Vagina (tissue), 2 donors: Measurements from ENCODE around the gene RIC1.

Experiments
- POLR2A ChIP-seq, 2 donors: fragments of 450-650 bp; IDR thresholded peaks; one replicate each; pipeline ENCODE4 v1.6.1; 2017; ENCODE audit warnings: antibody characterized with exemption in 2 of 2, mild to moderate bottlenecking in 2 of 2, moderate library complexity in 2 of 2
- POLR2AphosphoS5 ChIP-seq, 2 donors: sonication (generic); formaldehyde crosslinking; IDR thresholded peaks; one replicate each; pipeline ENCODE4 v1.9.0; 2017; ENCODE audit warnings: antibody characterized with exemption in 2 of 2, mild to moderate bottlenecking in 2 of 2, low read depth in 1 of 2; ENCODE audit not compliant: insufficient read depth in 1 of 2
- TF ChIP-seq, protein P1 (sequence below), 3 experiments: fragments of 450-650 bp in 2 of 3; fragments of 200-600 bp in 1 of 3; sonication (generic) in 1 of 3; IDR thresholded peaks; one replicate each; pipeline ENCODE4 v1.5.1; 2017 to 2019; ENCODE audit warnings: antibody characterized with exemption in 3 of 3, mild to moderate bottlenecking in 2 of 3, moderate library complexity in 2 of 3

DNA sequence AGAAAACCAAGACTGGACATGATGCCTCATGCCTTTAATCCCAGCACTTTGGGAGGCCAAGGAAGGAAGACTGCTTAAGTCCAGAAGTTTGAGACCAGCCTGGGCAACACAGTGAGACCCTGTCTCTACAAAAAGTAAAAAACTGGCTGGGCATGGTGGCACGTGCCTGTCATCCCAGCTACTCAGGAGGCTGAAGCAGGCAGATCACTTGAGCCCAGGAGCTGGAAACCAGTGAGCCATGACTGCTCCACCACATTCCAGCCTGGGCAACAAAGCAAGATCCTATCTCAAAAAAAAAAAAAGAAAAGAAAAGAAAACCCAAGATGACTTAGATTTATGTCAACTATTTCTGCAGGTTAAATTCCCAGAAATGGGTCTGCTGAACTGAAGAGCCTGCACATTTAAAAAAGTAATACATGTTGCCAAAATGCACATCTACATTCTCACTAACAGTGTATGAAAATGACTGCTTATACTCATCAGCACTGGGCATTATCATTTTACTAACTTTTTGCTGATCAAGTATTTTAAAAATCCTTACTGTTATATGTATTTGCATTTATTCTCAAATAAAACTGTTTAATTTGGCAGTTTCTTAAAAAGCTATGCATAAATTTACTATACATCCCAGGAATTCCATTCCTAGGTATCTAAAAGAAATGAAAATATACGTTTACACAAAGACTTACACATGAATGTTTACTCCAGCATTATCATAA lies 189.7 kb downstream of the RIC1 start:
- TF ChIP-seq, protein P1, sequence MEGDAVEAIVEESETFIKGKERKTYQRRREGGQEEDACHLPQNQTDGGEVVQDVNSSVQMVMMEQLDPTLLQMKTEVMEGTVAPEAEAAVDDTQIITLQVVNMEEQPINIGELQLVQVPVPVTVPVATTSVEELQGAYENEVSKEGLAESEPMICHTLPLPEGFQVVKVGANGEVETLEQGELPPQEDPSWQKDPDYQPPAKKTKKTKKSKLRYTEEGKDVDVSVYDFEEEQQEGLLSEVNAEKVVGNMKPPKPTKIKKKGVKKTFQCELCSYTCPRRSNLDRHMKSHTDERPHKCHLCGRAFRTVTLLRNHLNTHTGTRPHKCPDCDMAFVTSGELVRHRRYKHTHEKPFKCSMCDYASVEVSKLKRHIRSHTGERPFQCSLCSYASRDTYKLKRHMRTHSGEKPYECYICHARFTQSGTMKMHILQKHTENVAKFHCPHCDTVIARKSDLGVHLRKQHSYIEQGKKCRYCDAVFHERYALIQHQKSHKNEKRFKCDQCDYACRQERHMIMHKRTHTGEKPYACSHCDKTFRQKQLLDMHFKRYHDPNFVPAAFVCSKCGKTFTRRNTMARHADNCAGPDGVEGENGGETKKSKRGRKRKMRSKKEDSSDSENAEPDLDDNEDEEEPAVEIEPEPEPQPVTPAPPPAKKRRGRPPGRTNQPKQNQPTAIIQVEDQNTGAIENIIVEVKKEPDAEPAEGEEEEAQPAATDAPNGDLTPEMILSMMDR (IDR thresholded peaks at IDR 0.05), result no peak
- TF ChIP-seq POLR2AphosphoS5 (IDR thresholded peaks at IDR 0.05; ENCODE audit: insufficient read depth in 1 of 2, low read depth in 1 of 2) (no peak), POLR2A (IDR thresholded peaks at IDR 0.05) (no peak)
